ENCODE measurements around the gene ARPC1B.
"Not testable (repeated sequence)": the region's sequence is repeated elsewhere in the genome, so short reads cannot be mapped to it uniquely, and the experiment has no call there.

ARPC1B gene

DNA sequence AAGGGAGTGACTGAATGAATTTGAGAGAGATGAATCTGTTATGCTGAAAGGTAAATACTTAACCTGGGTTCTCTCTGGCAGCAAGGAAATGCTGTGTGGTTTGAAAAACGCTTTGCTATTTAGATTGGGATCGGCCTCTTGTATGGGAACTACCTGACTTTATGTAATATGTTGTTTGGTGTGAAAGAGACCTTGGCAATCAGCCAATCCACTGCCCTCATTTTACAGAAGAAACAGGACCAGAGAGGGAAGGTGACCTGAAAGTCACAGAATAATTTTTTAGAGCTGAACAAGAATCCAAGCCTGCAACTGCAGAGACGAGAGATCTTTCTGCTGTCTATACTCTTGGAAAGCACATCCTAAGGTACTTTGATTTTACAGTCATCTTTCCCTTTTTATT, 35.3 kb downstream of the ARPC1B start:
- TF ChIP-seq CTCF (IDR thresholded peaks at IDR 0.05; ENCODE audit: extremely low read depth, insufficient read depth, missing control alignments): no peak
- in situ Hi-C loops (cut with MboI; ENCODE audit: low pct_unique_long_range_greater_than_20kb, low sequenced_read_pairs, unreplicated experiment): no loop called here
- DNase-seq (ENCODE audit: low spot score): no peak

DNA sequence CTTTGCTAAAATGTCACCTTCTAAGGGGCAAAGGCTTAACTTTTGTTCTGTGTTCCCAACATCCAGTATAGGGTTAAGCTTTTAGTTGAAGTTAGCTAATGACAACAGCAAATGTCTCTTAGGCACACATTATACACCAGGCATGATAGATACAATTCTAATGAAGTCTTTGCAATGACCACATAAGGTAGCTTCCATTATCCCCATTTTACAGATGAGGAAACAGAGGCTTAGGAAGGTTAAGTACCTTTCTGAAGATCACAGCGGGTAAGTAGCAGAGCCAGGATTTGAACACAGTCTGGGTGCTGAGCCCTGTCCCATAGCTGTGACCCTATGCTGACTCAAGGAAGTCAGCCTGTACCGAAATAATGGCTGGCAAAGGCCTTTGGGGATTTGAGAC, 36.1 kb downstream of the ARPC1B start:
- in situ Hi-C loops (cut with MboI; ENCODE audit: low pct_unique_long_range_greater_than_20kb, low sequenced_read_pairs, unreplicated experiment): no loop called here
- no peak for TF ChIP-seq CTCF (IDR thresholded peaks at IDR 0.05; ENCODE audit: extremely low read depth, insufficient read depth, missing control alignments)
- DNase-seq (ENCODE audit: low spot score): no peak

- peak; percentile 46 for TF ChIP-seq CTCF (IDR thresholded peaks at IDR 0.05; ENCODE audit: extremely low read depth, insufficient read depth, missing control alignments)
- in situ Hi-C loops (cut with MboI; ENCODE audit: low pct_unique_long_range_greater_than_20kb, low sequenced_read_pairs, unreplicated experiment); DNase-seq (ENCODE audit: low spot score): not testable (repeated sequence)
These were observed 41.1 kb downstream of the ARPC1B start for GRCh38 chr7:99415513-99416127.

- no peak for DNase-seq (ENCODE audit: low spot score)
- TF ChIP-seq CTCF (IDR thresholded peaks at IDR 0.05; ENCODE audit: extremely low read depth, insufficient read depth, missing control alignments): no peak
- in situ Hi-C loops (cut with MboI; ENCODE audit: low pct_unique_long_range_greater_than_20kb, low sequenced_read_pairs, unreplicated experiment): no loop called here
These were observed 43.7 kb downstream of the ARPC1B start for GRCh38 chr7:99418260-99418659.

DNA sequence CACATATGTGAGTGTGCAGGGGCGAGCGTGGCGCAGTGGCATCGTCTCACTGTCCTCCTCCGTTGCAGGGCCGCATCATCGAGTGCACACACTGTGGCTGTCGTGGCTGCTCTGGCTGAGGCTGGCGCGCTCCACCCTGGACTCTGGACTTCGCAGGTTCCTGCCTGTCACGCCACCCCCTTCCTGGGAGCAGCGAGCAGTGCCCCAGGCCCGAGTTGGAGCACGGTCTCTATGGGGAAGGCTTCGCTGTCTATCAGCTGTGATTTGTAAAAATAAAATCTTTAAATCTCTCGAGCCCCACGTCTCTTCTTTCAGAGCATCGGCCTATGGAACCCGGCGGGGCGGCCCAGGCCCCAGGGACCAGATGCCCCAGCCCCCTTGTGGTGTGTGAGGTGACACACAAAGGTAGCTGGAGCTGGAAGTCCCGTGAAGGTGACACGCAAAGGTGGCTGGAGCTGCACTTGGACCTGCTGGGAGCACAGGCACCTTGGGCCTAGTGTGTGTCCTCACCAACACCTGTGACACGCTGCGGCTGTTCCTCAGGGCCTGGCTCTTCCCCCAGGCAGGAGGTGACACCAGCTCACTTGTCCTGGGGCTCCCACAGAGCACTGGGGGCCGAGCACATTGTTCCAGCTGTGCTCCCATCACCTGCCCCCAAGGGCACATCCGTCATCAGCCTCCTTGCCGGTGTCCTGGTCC, 44.9 kb downstream of the ARPC1B start:
- no peak for DNase-seq (ENCODE audit: low spot score)
- in situ Hi-C loops (cut with MboI; ENCODE audit: low pct_unique_long_range_greater_than_20kb, low sequenced_read_pairs, unreplicated experiment): no loop called here
- no peak for TF ChIP-seq CTCF (IDR thresholded peaks at IDR 0.05; ENCODE audit: extremely low read depth, insufficient read depth, missing control alignments)

DNA sequence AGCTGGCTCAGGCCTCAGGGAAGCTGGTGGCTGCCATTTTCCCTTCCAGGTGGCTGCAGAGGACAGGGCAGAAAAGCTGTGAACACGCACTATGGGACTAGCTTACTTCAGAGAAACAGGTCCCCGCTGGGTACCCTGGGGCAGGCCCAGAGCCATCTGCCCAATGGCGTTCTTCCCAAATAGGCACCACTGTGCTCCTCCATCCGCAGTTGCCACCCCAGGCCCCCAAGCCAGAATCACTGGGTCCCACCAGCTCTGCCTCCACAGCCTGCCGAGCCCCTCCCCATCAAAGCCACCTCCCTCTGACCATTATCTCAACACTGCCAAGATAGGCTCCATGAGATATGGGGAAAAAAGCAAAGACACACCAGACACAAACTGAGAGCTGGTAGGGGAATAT, 45.7 kb downstream of the ARPC1B start:
- in situ Hi-C loops (cut with MboI; ENCODE audit: low pct_unique_long_range_greater_than_20kb, low sequenced_read_pairs, unreplicated experiment): no loop called here
- no peak for TF ChIP-seq CTCF (IDR thresholded peaks at IDR 0.05; ENCODE audit: extremely low read depth, insufficient read depth, missing control alignments)
- DNase-seq (ENCODE audit: low spot score): no peak

All from GM13977 (cell line).